Muscle layer of colon (tissue), 2 donors: Measurements from ENCODE around the gene MPPED2.

Source experiments
- H3K27ac ChIP-seq: one replicate; pipeline ENCODE4 v1.7.0; 2013; ENCODE audit warnings: low read depth, mild to moderate bottlenecking, low read length, moderate library complexity
- H3K27me3 ChIP-seq, 2 donors: one replicate each; pipeline ENCODE4 v1.7.0; 2013; ENCODE audit warnings: low read length in 2 of 2, mild to moderate bottlenecking in 2 of 2; ENCODE audit not compliant: insufficient read depth in 2 of 2, control insufficient read depth in 1 of 2
- H3K36me3 ChIP-seq: one replicate; pipeline ENCODE4 v1.7.0; 2013; ENCODE audit warnings: mild to moderate bottlenecking, low read length; ENCODE audit not compliant: insufficient read depth
- H3K4me1 ChIP-seq: one replicate; pipeline ENCODE4 v1.7.0; 2013; ENCODE audit warnings: mild to moderate bottlenecking, low read length; ENCODE audit not compliant: insufficient read depth
- H3K4me3 ChIP-seq, 2 donors: one replicate each; pipeline ENCODE4 v1.7.0; 2013; ENCODE audit warnings: low read length in 2 of 2, low read depth in 1 of 2, mild to moderate bottlenecking in 1 of 2, moderate library complexity in 1 of 2
- H3K9ac ChIP-seq: one replicate; pipeline ENCODE4 v1.7.0; 2013; ENCODE audit warnings: low read length
- H3K9me3 ChIP-seq: one replicate; pipeline ENCODE4 v1.7.0; 2013; ENCODE audit warnings: mild to moderate bottlenecking, low read length
- donor health status: abdominal sarcoma.
- donor health status: Adenocarcinoma of cecum.

The MPPED2 gene

GRCh38 chr11:30406978-30407762, 179.0 kb downstream of the MPPED2 start:
- Histone ChIP-seq H3K9ac (no peak overlapping the region), H3K27ac (no peak overlapping the region), H3K27me3 (no peaks in the 10 kb centered on the region), H3K36me3 (no peaks in the 10 kb centered on the region), H3K9me3 (no peaks in the 10 kb centered on the region), H3K4me3 (no peak overlapping the region), H3K4me1 (no peaks in the 10 kb centered on the region)

- H3K27ac ChIP-seq: no peak overlapping the region
- no peaks in the 10 kb centered on the region for H3K36me3 ChIP-seq
- H3K4me3 ChIP-seq: no peak overlapping the region
- no peaks in the 10 kb centered on the region for H3K4me1 ChIP-seq
- H3K9me3 ChIP-seq: no peaks in the 10 kb centered on the region
- no peak overlapping the region for H3K9ac ChIP-seq
- no peaks in the 10 kb centered on the region for H3K27me3 ChIP-seq
These were observed 180.8 kb downstream of the MPPED2 start for GRCh38 chr11:30405385-30405784.

GRCh38 chr11:30404136-30404535, 182.0 kb downstream of the MPPED2 start:
- Histone ChIP-seq H3K27ac (no peak overlapping the region), H3K27me3 (no peaks in the 10 kb centered on the region), H3K4me3 (no peak overlapping the region), H3K36me3 (no peaks in the 10 kb centered on the region), H3K9me3 (no peaks in the 10 kb centered on the region), H3K4me1 (no peaks in the 10 kb centered on the region), H3K9ac (no peak overlapping the region)

GRCh38 chr11:30395751-30396150, 190.4 kb downstream of the MPPED2 start:
- H3K4me3 ChIP-seq: no peak overlapping the region
- no peak overlapping the region for H3K27ac ChIP-seq
- no peaks in the 10 kb centered on the region for H3K36me3 ChIP-seq
- no peak overlapping the region for H3K9ac ChIP-seq
- H3K9me3 ChIP-seq: no peaks in the 10 kb centered on the region
- peaks cover 11% of the 10 kb centered on the region for H3K4me1 ChIP-seq
- H3K27me3 ChIP-seq: no peaks in the 10 kb centered on the region

GRCh38 chr11:30393012-30393411, 193.1 kb downstream of the MPPED2 start:
- no peak overlapping the region for H3K4me3 ChIP-seq
- no peak overlapping the region for H3K9ac ChIP-seq
- no peak overlapping the region for H3K27ac ChIP-seq
- peaks cover 11% of the 10 kb centered on the region for H3K4me1 ChIP-seq
- no peaks in the 10 kb centered on the region for H3K27me3 ChIP-seq
- no peaks in the 10 kb centered on the region for H3K9me3 ChIP-seq
- no peaks in the 10 kb centered on the region for H3K36me3 ChIP-seq

- Histone ChIP-seq H3K27me3 (no peaks in the 10 kb centered on the region), H3K36me3 (no peaks in the 10 kb centered on the region), H3K9ac (no peak overlapping the region), H3K27ac (no peak overlapping the region), H3K9me3 (no peaks in the 10 kb centered on the region), H3K4me3 (no peak overlapping the region), H3K4me1 (peaks cover 11% of the 10 kb centered on the region)
These were observed 193.8 kb downstream of the MPPED2 start for GRCh38 chr11:30392221-30392784.

GRCh38 chr11:30388957-30389356, 197.2 kb downstream of the MPPED2 start:
- Histone ChIP-seq H3K4me1 (peaks cover 11% of the 10 kb centered on the region), H3K4me3 (no peak overlapping the region), H3K9me3 (no peaks in the 10 kb centered on the region), H3K27me3 (no peaks in the 10 kb centered on the region), H3K9ac (no peak overlapping the region), H3K27ac (no peak overlapping the region), H3K36me3 (no peaks in the 10 kb centered on the region)

- Histone ChIP-seq H3K4me3 (no peak overlapping the region), H3K27ac (no peak overlapping the region), H3K4me1 (peaks cover 11% of the 10 kb centered on the region), H3K27me3 (no peaks in the 10 kb centered on the region), H3K9ac (no peak overlapping the region), H3K36me3 (no peaks in the 10 kb centered on the region), H3K9me3 (no peaks in the 10 kb centered on the region)
These were observed 198.0 kb downstream of the MPPED2 start for GRCh38 chr11:30387891-30388861.

GRCh38 chr11:30381879-30382278, 204.3 kb downstream of the MPPED2 start:
- no peak overlapping the region for H3K4me3 ChIP-seq
- no peak overlapping the region for H3K27ac ChIP-seq
- no peaks in the 10 kb centered on the region for H3K9me3 ChIP-seq
- no peaks in the 10 kb centered on the region for H3K4me1 ChIP-seq
- H3K36me3 ChIP-seq: no peaks in the 10 kb centered on the region
- no peak overlapping the region for H3K9ac ChIP-seq
- no peaks in the 10 kb centered on the region for H3K27me3 ChIP-seq

- Histone ChIP-seq H3K4me1 (no peaks in the 10 kb centered on the region), H3K4me3 (no peak overlapping the region), H3K9ac (no peak overlapping the region), H3K36me3 (no peaks in the 10 kb centered on the region), H3K27me3 (no peaks in the 10 kb centered on the region), H3K27ac (no peak overlapping the region), H3K9me3 (no peaks in the 10 kb centered on the region)
These were observed 205.3 kb downstream of the MPPED2 start for GRCh38 chr11:30380846-30381245.

- H3K4me3 ChIP-seq: no peak overlapping the region
- no peaks in the 10 kb centered on the region for H3K36me3 ChIP-seq
- no peaks in the 10 kb centered on the region for H3K4me1 ChIP-seq
- H3K9ac ChIP-seq: no peak overlapping the region
- no peak overlapping the region for H3K27ac ChIP-seq
- H3K27me3 ChIP-seq: no peaks in the 10 kb centered on the region
- H3K9me3 ChIP-seq: no peaks in the 10 kb centered on the region
These were observed 208.8 kb downstream of the MPPED2 start for GRCh38 chr11:30377347-30377746.
